AG09309 (cell line): ENCODE results near the gene TNIK.
A peak's percentile ranks its signal among the peaks of the same experiment; 100 is the strongest.

ENCODE experiments used
- DNase-seq: peaks from one replicate; pipeline ENCODE4 v3.0.0-alpha.2; 2010; ENCODE audit warnings: low read depth
- H3K4me3 ChIP-seq: 2 replicates; pipeline ENCODE4 v1.5.1; 2011; ENCODE audit warnings: mild to moderate bottlenecking, low read depth, low read length, moderate library complexity; ENCODE audit not compliant: control insufficient read depth
- CTCF ChIP-seq: IDR thresholded peaks from 2 replicates; pipeline ENCODE4 v1.5.1; 2011; ENCODE audit warnings: mild to moderate bottlenecking, low read depth, low read length, inconsistent platforms; ENCODE audit not compliant: insufficient read depth, control insufficient read depth; ENCODE audit errors: missing control alignments

Gene TNIK

GRCh38 chr3:171115667-171116066 lies 344.5 kb downstream of the TNIK start:
- TF ChIP-seq CTCF, result no peak
- no peak for DNase-seq
- H3K4me3 ChIP-seq, result no peak overlapping the region

GRCh38 chr3:171113716-171114115 lies 346.5 kb downstream of the TNIK start:
- peak; percentile 7 for TF ChIP-seq CTCF
- H3K4me3 ChIP-seq, result no peak overlapping the region
- DNase-seq, result no peak

- DNase-seq, result no peak
- H3K4me3 ChIP-seq, result no peak overlapping the region
- no peak for TF ChIP-seq CTCF
Observed at GRCh38 chr3:171110715-171111114, 349.5 kb downstream of the TNIK start.

- TF ChIP-seq CTCF, result no peak
Observed at GRCh38 chr3:171108066-171108465, 352.1 kb downstream of the TNIK start.

GRCh38 chr3:171103185-171103584 lies 357.0 kb downstream of the TNIK start:
- no peak for DNase-seq
- TF ChIP-seq CTCF, result no peak
- no peak overlapping the region for H3K4me3 ChIP-seq

More at GRCh38 chr3:171108066-171108465, 352.1 kb downstream of the TNIK start:
- no peak overlapping the region for H3K4me3 ChIP-seq
- DNase-seq, result no peak

GRCh38 chr3:171101982-171102641 lies 358.1 kb downstream of the TNIK start:
- no peak for DNase-seq

More at GRCh38 chr3:171101982-171102641, 358.1 kb downstream of the TNIK start:
- no peak overlapping the region for H3K4me3 ChIP-seq
- TF ChIP-seq CTCF, result no peak
